Endothelial cell of hepatic sinusoid (primary cell): Measurements from ENCODE around the gene PLAC9.
"Not testable (repeated sequence)": the region's sequence is repeated elsewhere in the genome, so short reads cannot be mapped to it uniquely, and the experiment has no call there.

Experiments used
- in situ Hi-C: cut with HindIII; loops from 2 replicates; pipeline ENCODE4 v1.10.0; 2017; ENCODE audit warnings: low sequenced_read_pairs

PLAC9 gene, protein sequence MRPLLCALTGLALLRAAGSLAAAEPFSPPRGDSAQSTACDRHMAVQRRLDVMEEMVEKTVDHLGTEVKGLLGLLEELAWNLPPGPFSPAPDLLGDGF

DNA sequence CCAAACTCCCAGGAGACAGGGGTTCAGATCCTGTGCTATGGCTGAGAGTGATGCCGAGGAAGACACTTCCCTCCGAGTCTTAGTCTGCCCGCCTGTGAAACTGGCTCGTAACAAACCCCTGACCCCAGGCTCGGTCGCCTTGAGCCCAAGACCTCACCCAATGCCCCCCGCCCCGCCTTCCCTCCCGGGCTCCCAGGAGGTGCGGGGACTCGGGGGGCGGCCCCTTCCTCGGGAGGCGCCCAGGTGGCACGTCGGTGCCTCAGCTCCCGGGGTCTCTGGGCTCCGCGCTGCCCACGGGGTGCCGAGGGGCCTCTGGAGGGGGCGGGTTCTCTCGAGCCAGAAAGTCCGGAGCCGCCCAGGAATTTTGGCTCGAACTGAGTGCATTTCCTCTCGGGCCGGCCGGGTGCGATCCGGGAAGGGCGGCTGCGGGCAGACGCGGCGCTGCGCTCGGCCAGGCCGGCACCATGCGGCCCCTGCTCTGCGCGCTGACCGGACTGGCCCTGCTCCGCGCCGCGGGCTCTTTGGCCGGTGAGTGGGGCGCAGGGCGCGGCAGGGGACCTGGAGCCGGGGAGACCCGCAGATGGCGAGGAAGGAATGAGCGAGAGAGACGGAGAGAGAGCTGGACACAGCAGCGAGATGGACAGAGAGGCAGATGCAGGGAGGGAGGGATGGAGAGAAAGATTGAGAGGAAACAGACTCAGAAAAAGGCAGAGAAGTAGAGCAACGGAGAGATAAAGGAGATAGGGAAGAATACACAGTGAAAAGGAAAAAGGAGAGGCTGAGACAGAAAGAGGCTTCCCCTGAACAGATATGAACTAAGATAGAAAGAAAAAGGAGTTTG lies at the start of gene PLAC9:
TSS of gene PLAC9 (plus strand) at position 432 of the 841 bp plus-strand sequence. CDS start at position 465, 33 bp downstream.
- in situ Hi-C loops = no loop called here

DNA sequence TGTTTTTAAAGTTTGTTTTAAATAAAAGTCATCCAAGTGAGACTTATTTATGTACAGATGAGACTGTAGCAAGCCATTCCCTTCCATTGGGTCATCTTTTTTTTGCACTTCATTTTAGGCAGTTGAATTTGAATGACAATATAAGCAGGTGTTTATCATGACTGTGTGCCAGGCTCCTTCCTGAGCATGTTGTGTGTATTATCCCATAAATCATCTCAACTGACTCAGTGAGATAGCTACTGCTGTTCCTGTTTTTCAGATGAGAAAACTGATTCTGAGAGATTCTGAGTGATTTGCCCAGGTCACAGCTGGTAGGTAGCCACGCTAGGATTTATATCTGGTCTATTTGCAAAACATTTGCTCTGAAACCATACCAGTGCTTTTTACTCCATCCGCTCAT lies 42.4 kb upstream of the PLAC9 start:
- in situ Hi-C loops = no loop called here

DNA sequence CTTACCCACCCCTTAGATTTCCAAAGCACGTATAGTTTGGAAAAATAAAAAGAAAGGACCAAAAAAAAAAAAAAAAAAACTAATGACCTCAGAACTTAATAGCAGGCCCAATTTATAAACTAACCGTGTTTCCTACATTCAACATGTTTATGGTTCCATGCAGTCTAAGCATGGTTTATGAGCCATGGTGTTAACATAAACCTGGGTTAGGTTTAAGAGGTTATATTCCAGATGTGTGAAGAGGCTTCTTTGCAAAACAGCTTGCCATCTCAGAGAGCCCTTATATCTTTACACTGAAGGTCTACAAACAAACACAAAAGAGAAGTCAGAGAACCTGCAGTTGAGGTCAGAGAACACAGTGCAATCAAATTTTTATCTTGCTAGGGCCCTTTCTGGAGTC lies 38.3 kb upstream of the PLAC9 start:
- in situ Hi-C loops = no loop called here

DNA sequence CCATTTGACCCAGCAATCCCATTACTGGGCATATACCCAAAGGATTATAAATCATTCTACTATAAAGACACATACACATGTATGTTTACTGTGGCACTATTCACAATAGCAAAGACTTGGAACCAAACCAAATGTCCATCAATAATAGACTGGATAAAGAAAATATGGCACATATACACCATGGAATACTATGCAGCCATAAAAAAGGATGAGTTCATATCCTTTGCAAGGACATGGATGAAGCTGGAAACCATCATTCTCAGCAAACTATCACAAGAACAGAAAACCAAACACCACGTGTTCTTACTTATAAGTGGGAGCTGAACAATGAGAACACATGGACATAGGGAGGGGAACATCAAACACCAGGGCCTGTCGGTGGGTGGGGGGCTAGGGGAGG lies 34.3 kb upstream of the PLAC9 start:
- in situ Hi-C loops = not testable (repeated sequence)

DNA sequence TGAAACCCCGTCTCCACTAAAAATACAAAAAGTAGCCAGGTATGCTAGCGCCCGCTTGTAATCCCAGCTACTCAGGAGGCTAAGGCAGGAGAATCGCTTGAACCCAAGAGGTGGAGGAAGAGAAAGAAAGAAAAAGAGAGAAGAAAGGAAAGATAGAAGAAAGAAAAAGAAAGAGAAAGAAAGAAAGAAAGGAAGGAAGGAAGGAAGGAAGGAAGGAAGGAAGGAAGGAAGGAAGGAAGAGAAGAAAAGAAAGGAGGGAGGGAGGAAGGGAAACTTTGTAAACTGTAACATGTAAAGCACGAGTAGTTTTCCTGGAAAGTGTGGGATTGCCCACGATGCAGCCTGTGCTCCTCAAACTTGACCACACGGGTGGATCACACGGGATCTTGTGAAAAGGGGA lies 33.2 kb upstream of the PLAC9 start:
- in situ Hi-C loops = not testable (repeated sequence)

DNA sequence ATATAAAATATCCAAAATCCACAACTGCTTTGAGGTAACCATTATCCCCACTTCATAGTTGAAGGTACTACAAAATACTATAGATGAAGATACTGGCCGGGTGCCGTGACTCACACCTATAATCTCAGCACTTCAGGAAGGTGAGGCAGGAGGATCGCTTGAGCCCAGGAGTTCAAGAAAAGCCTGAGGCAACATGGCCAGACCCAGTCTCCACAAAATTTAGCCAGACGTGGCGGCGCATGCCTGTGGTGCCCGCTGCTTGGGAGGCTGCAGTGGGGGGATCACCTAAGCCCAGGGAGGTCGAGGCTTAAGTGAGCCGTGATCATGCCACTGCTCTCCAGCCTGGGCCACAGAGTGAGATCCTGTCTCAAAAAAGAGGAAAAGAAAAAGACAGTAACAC lies 32.4 kb upstream of the PLAC9 start:
- in situ Hi-C loops = no loop called here

DNA sequence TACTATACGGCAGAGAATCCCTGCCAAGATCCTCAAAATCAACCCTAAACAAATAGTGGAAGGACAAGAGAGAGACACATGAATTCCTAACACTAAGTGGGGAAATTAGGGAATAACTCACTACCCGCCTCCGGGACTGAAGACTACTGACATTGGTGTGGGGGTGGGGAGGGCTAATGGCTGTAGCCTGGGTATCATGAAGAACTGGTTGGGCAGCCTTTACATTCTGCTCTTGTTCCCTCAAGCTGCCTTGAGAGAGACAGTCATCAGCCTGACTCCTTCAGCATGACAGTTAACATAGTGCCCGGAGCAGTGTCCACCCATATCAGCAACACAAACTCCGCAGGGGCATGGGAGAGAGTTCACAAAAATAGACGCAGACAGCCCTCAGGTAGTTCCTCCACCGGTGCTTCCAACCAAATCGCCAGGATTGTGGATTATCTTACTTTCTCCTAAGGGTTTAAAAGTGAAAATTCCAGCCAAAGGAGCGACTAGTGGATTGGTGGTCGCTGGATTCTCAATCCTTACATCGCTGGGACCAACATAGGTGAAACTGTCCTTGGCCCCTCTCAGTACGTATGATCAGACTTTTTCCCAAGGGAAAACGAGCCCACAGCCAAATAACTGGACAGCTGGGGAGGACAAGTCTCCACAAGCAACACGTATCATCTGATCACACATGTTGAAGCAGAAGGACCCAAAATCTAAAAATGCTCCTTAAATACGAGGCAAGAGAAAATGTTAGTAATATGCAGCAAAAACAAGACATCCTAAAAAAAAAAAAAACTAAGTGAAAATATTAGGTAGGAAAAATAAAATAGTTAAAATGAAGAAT lies 31.5 kb upstream of the PLAC9 start:
- in situ Hi-C loops = no loop called here

DNA sequence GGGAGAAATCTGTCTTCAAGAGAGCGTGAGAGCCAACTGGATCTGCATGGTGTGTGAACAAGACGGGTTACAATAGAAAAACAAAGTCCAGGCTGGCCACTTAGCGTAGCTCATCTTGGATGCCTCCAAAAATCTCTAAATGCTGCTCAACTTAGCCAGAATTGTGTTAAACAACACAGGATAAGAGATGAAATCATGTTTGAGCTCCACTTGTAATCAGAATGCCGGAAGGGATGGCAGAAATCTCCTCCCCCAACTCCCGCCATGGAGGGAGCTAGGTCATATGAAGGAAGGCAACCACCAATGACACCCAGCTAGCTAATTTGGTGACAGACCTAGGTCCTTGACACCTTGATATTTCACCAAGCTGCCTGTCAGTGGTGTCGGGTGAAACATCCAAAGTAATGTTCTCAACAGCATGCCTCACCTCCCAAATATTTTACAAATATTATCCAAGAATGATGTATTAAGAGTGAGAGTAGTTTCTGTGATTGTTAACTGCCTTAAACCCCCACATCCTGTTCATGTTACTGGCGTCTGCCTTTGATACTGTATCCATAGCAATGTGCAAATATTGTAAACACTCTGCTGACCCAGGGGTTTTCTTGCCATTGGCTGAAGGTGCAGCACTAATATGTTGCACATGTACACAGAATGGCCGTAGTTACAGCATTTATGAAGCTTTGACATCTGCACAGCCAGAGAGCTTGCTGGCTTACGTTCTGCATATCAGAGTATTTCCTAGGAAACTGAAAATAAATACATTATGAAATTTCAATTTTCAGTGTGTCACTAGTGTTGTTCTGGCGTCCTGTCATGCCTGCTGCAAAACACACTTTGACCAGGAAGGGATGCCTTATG lies 28.2 kb upstream of the PLAC9 start:
- in situ Hi-C loops = no loop called here

DNA sequence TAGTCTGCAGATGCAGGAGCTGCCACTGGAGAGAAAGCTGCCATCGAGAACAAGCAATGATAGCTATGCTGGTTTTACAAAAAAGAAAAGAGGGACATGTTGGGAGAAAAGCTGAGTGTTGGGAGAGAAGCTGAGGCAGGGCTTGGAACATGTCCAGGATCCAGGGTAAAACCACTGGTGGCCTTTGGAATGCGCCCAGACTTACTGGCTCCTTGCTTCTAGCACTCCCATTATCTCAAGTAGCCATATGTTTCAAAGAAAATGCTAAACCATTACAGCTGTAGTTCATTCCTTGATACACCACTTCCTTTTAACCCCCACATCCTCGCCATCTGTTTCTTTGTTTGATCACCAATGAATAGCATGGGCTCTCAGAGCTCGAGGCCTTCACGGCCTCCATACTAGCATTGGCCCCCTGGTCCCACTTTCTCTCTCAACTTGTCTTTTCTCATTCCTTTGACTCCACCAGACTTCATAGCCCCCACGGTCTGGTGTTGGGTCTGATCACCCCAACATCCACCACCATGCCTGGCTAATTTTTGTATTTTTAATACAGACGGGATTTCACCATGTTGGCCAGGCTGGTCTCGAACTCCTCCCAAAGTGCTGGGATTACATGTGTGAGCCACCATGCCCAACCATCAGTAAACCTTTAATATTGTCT lies 23.8 kb upstream of the PLAC9 start:
- in situ Hi-C loops = no loop called here

DNA sequence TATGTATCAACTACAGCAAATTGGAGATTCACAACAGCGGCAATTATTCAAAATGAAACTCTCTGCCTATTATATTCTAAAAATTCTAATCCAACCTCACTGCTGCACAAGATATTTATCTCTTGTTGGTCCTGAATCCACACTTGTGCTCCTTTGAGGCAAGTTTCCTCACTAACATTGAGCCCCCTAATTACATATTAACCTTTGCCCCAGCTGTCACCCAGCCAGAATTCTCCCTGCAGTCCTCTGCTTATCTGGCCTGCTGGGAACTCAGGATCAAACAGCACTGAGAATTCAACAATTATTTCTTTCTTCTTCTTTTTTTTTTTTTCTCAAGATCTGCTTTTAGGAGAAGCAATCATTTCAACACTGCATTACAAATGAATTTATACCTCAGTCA lies 21.5 kb upstream of the PLAC9 start:
- in situ Hi-C loops = no loop called here

DNA sequence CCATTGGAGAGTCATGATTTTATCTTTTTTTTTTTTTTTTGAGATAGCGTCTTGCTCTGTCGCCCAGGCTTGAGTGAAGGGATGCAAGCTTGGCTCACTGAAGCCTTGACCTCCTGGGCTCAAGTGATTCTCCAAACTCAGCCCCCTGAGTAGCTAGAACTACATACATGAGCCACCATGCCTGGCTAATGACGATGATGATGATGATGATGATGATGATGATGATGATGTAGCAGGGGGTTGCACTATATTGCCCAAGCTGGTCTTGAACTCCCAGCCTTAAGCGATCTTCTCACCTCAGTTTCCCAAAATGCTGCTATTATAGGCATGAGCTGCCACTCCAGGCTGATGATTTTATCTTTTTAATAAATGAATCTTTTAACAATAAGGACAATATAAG lies 13.9 kb upstream of the PLAC9 start:
- in situ Hi-C loops = no loop called here

DNA sequence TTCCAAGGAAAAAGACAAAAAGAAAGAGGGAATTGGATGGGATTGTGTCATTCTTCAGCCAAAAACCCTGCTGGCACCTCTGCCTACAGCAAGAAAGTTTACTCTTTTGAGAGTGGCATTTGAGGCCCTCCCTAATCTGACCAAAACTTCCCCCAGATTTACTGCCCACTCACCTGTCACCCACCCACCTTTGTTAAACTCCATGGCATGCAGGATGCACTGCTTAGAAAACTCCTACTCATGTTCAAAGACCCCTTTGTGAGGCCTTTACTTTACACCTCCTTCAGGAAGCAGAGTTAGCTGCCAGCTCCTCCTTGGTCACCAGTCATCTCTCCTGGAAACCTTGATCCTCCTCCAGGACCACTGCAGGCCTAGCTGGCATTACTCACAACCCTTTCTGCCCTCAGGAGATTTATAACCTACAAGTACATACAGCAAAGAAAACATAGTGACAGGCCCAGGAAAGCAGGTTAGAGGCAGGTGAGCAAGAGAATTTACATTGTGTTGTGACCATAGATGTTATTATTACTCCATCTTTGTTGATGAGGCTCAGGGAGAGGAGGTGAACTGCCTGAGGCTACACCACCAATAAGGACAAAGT lies 10.3 kb upstream of the PLAC9 start:
- in situ Hi-C loops = no loop called here

DNA sequence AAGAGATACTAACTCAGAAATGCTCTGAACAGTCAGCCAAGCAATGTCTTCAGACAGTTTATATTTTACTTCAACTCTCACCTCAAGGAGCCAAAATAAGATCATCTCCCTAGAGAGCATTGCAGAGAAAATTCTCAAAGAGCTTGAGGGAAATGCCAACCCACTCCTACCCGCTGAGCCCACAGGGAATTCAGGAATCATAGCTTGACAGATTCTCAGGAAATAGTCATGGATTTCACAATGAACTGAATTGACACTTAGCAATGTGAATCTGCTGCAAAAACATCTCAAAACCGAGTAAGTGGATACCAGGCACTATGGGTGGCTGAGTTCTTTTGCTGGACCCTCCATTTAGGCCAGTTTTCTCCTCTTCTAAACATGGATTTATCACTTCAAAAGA lies 9.8 kb upstream of the PLAC9 start:
- in situ Hi-C loops = no loop called here

DNA sequence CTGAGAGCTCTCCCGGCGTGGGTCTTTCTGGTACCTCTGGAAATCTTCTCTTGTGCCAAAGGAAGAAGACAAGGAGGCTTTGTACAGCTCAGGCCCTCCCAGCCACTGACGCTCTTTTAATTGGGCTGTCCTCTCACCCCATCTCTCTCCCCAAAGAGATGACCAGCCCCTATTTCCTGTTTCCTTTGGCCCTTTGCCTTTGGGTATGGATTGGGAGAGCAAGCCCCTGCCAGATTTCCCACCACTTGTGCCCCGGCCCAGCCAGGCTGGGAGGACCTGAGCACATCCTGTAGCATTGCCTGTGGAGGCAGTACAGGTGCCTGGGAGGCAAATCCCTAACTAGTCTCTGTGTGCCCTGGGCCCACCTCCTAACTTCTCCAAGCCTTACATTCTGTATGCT lies 5.7 kb upstream of the PLAC9 start:
- in situ Hi-C loops = no loop called here

DNA sequence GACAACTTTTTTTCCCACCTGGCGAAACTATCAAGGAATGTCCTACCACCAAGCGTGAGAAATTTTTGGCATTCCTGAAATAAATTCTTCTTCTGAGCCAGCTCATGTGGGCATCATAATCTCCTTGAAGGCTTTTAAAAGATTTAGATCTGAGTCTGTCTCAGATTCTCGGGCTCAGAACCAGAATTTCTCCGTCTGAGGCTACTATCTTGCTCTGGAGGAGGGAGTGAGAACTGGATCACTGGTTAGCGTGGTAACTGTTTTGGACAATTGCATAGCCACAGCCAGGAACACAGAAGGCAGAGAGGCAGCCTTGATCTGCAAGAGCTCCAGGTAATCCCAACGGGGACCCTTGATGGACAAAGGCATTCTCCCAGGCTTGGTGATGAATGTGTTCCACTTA lies 1.0 kb upstream of the PLAC9 start:
- in situ Hi-C loops = no loop called here

DNA sequence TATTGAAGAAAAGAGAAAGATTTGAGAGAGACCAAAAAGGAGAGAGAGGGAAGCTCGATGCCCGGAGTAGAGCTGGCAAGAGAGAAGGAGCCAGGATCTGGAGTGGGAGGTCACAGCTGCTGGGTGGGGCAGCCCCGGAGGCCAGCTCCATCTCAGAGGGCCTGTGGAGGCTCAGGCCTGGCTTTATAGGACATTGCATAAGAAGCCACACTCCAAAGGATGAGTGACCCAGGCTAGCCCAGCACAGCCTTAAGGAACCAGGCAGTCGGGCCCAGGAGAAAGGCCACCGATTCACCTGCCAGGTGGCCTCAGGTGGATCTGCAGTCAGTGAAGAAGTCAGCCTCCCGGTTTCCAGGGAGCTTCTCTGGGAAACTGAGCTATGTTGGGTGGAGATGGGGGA lies 676 bp downstream of the PLAC9 start:
- in situ Hi-C loops = no loop called here

DNA sequence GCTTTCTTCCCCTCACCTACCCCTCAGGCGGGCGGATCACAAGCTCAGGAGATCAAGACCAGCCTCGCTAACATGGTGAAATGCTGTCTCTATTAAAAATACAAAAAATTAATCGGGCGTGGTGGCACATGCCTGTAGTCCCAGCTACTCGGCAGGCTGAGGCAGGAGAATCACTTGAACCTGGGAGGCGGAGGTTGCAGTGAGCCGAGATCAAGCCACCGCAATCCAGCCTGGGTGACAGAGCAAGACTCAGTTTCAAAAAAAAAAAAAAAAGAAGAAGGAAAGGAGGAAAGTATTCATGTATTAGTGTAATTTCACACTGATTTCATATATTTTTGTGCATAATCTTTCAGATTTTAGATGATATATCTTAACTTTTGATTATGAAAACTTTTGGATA lies 1.2 kb downstream of the PLAC9 start:
- in situ Hi-C loops = not testable (repeated sequence)

DNA sequence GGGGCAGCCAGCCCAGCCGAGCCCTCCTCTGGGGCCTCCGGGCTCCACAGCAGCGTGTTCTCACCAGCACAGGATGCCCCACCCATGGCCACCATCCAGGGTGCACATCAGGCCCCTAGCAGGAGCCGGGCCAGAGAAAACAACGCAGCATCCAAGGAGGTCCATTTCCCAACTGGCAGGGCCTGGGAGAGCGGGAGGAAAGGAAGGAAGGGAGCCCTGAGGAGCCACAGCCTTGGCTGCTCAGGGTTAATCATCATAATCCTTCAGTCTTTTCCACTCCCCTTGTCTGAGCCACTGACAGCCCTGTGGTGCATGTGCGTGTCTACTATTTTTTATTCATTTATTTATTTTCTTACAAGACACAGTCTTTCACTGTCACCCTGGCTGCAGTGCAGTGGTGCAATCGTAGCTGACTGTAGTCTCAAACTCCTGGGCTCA lies 3.6 kb downstream of the PLAC9 start:
- in situ Hi-C loops = no loop called here

DNA sequence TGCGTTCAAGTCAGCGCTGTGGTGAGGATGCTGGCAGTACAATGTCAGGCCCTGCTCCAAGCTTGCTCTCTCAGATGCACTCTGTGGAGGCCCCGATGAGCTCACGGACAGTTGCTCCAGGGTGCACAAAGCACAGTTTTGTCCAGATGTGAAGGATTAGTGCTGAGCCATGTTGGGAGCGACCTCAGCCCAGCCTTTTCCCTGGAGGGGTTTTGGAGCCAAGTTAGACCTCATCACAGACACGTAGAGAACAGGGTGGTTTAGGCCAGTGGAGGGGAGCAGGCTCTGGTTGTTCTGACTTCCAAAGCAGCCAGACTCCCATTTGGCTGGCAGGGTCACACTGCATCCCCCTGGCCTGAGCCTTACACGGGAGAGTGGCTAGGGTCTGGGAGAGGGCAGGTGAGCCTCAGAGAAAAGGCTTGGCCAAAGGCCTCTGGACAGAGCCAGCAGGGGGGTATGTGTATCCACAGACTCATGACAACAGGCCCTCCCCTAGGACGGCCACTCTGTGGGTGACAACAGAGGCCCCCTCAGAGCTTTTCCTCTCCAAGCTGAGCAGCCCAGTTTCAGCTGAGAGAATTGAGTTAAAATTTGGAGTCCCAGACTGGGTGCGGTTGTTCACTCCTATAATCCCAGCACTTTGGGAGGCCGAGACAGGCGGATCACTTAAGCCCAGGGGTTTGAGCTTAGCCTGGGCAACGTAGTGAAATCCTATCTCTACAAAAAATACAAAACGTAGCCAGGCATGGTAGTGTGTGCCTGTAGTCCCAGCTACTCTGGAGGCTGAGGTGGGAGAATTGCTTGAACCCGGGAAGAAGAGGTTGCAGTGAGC lies 4.7 kb downstream of the PLAC9 start:
- in situ Hi-C loops = no loop called here
